ENCODE measurements around the gene GAS6.
A peak's percentile ranks its signal among the peaks of the same experiment; 100 is the strongest.
"Not testable (repeated sequence)": the region's sequence is repeated elsewhere in the genome, so short reads cannot be mapped to it uniquely, and the experiment has no call there.

The GAS6 gene

GRCh38 chr13:113877149-113877990 lies 13.5 kb upstream of the GAS6 start:
- H3K9ac ChIP-seq = no peak overlapping the region
- H3K27ac ChIP-seq = no peak overlapping the region
- H3K4me3 ChIP-seq = no peak overlapping the region
- no peaks in the 10 kb centered on the region for H3K36me3 ChIP-seq
- H3K9me3 ChIP-seq (replicated peaks in 1 of 11) = peaks cover 7 to 20% (median 12%) of the 10 kb centered on the region in 11 experiments; a peak in 14 of 22 replicates
- TF ChIP-seq Cebpa-rat (IDR thresholded peaks at IDR 0.05) = no peak
- H3K4me2 ChIP-seq = no peak overlapping the region
- peaks cover 0 to 8% (median 0%) of the 10 kb centered on the region in 11 experiments; a peak in 2 of 22 replicates for H3K27me3 ChIP-seq
- H3K4me1 ChIP-seq = peaks cover 18 to 51% (median 48%) of the 10 kb centered on the region in 10 experiments
- H4K20me1 ChIP-seq = no peaks in the 10 kb centered on the region; a peak in 1 of 22 replicates

GRCh38 chr13:113876346-113877148 lies 12.7 kb upstream of the GAS6 start:
- Histone ChIP-seq H3K9me3 (replicated peaks in 1 of 11) (peaks cover 7 to 20% (median 12%) of the 10 kb centered on the region in 11 experiments; a peak in 14 of 22 replicates), H3K4me3 (no peak overlapping the region), H3K4me1 (peaks cover 9 to 43% (median 39%) of the 10 kb centered on the region in 10 experiments), H3K36me3 (no peaks in the 10 kb centered on the region), H3K27ac (no peak overlapping the region), H3K27me3 (peaks cover 0 to 8% (median 0%) of the 10 kb centered on the region in 11 experiments; a peak in 2 of 22 replicates), H3K4me2 (no peak overlapping the region), H3K9ac (no peak overlapping the region), H4K20me1 (no peaks in the 10 kb centered on the region; a peak in 1 of 22 replicates)
- TF ChIP-seq Cebpa-rat (IDR thresholded peaks at IDR 0.05) = no peak

GRCh38 chr13:113875837-113876281 lies 12.0 kb upstream of the GAS6 start:
- TF ChIP-seq Cebpa-rat (IDR thresholded peaks at IDR 0.05) = no peak

GRCh38 chr13:113875429-113875815 lies 11.5 kb upstream of the GAS6 start:
- Histone ChIP-seq H3K27me3 (peaks cover 0 to 8% (median 0%) of the 10 kb centered on the region in 11 experiments; a peak in 2 of 22 replicates), H3K9me3 (replicated peaks in 1 of 11) (peaks cover 7 to 20% (median 12%) of the 10 kb centered on the region in 11 experiments; a peak in 14 of 22 replicates), H4K20me1 (no peaks in the 10 kb centered on the region; a peak in 1 of 22 replicates), H3K4me1 (peaks cover 0 to 32% (median 28%) of the 10 kb centered on the region in 10 experiments; a peak in 16 of 20 replicates), H3K36me3 (no peaks in the 10 kb centered on the region), H3K4me2 (peak overlapping the region in 9 of 11 experiments; percentile 10 to 83 (median 60); a peak in 15 of 22 replicates), H3K27ac (no peak overlapping the region), H3K9ac (no peak overlapping the region; a peak in 1 of 22 replicates), H3K4me3 (no peak overlapping the region)
- no peak for TF ChIP-seq Cebpa-rat (IDR thresholded peaks at IDR 0.05)

More at GRCh38 chr13:113875837-113876281, 12.0 kb upstream of the GAS6 start:
- Histone ChIP-seq H4K20me1 (no peaks in the 10 kb centered on the region; a peak in 1 of 22 replicates), H3K4me2 (peak overlapping the region in 9 of 11 experiments; percentile 10 to 83 (median 60); a peak in 15 of 22 replicates), H3K9ac (no peak overlapping the region), H3K27ac (no peak overlapping the region), H3K9me3 (replicated peaks in 1 of 11) (peaks cover 7 to 20% (median 12%) of the 10 kb centered on the region in 11 experiments; a peak in 14 of 22 replicates), H3K4me3 (no peak overlapping the region), H3K36me3 (no peaks in the 10 kb centered on the region), H3K4me1 (peaks cover 2 to 36% (median 32%) of the 10 kb centered on the region in 10 experiments), H3K27me3 (peaks cover 0 to 8% (median 0%) of the 10 kb centered on the region in 11 experiments; a peak in 2 of 22 replicates)

- Histone ChIP-seq H3K4me2 (peak overlapping the region in 9 of 11 experiments; percentile 10 to 83 (median 60); a peak in 15 of 22 replicates), H3K36me3 (no peaks in the 10 kb centered on the region), H3K9me3 (replicated peaks in 1 of 11) (peaks cover 7 to 20% (median 12%) of the 10 kb centered on the region in 11 experiments; a peak in 14 of 22 replicates), H3K27me3 (peaks cover 0 to 8% (median 0%) of the 10 kb centered on the region in 11 experiments; a peak in 2 of 22 replicates), H4K20me1 (no peaks in the 10 kb centered on the region; a peak in 1 of 22 replicates), H3K9ac (no peak overlapping the region; a peak in 1 of 22 replicates), H3K27ac (no peak overlapping the region), H3K4me3 (no peak overlapping the region), H3K4me1 (peaks cover under 1 to 26% (median 24%) of the 10 kb centered on the region in 10 experiments; a peak in 19 of 20 replicates)
- TF ChIP-seq Cebpa-rat (IDR thresholded peaks at IDR 0.05) = no peak
These were observed 10.9 kb upstream of the GAS6 start for GRCh38 chr13:113874579-113875428.

GRCh38 chr13:113874177-113874576 lies 10.3 kb upstream of the GAS6 start:
- peaks cover 0 to 8% (median 0%) of the 10 kb centered on the region in 11 experiments; a peak in 3 of 22 replicates for H3K27me3 ChIP-seq
- H3K4me3 ChIP-seq = no peak overlapping the region
- peaks cover 6 to 20% (median 18%) of the 10 kb centered on the region in 10 experiments; a peak in 19 of 20 replicates for H3K4me1 ChIP-seq
- TF ChIP-seq Cebpa-rat (IDR thresholded peaks at IDR 0.05) = no peak
- no peak overlapping the region for H3K9ac ChIP-seq
- no peak overlapping the region for H3K4me2 ChIP-seq
- H3K9me3 ChIP-seq (replicated peaks in 1 of 11) = peaks cover 7 to 20% (median 12%) of the 10 kb centered on the region in 11 experiments; a peak in 14 of 22 replicates
- no peak overlapping the region for H3K27ac ChIP-seq
- H3K36me3 ChIP-seq = no peaks in the 10 kb centered on the region
- no peaks in the 10 kb centered on the region; a peak in 1 of 22 replicates for H4K20me1 ChIP-seq

GRCh38 chr13:113869263-113869662 lies 5.4 kb upstream of the GAS6 start:
- no peak overlapping the region for H3K4me3 ChIP-seq
- peak overlapping the region in 1 of 11 experiments; percentile 56; a peak in 1 of 22 replicates for H3K4me2 ChIP-seq
- H3K36me3 ChIP-seq = no peaks in the 10 kb centered on the region
- 0 out of 22 replicates have a peak, but pooled peaks of 1 of the 11 experiments have one; percentile 16 for TF ChIP-seq Cebpa-rat (IDR thresholded peaks at IDR 0.05)
- peaks cover 4 to 17% (median 5%) of the 10 kb centered on the region in 10 experiments; a peak in 16 of 20 replicates for H3K4me1 ChIP-seq
- H3K27ac ChIP-seq = no peak overlapping the region
- H3K9me3 ChIP-seq (replicated peaks in 1 of 11) = peaks cover 17 to 34% (median 23%) of the 10 kb centered on the region in 11 experiments
- H3K27me3 ChIP-seq = peaks cover 21 to 35% (median 27%) of the 10 kb centered on the region in 11 experiments
- H4K20me1 ChIP-seq = peaks cover 0 to 5% (median 0%) of the 10 kb centered on the region in 11 experiments; a peak in 2 of 22 replicates
- H3K9ac ChIP-seq = no peak overlapping the region

- H3K9ac ChIP-seq, H3K4me3 ChIP-seq, H3K27ac ChIP-seq, H3K36me3 ChIP-seq, H3K4me2 ChIP-seq: not testable (repeated sequence)
- Histone ChIP-seq H4K20me1 (peaks cover 0 to 15% (median 0%) of the 10 kb centered on the region in 11 experiments; a peak in 4 of 22 replicates), H3K4me1 (peaks cover 14 to 20% (median 17%) of the 10 kb centered on the region in 10 experiments; a peak in 19 of 20 replicates), H3K9me3 (replicated peaks in 1 of 11) (peaks cover 9 to 22% (median 11%) of the 10 kb centered on the region in 11 experiments; a peak in 21 of 22 replicates), H3K27me3 (peaks cover 23 to 47% (median 41%) of the 10 kb centered on the region in 11 experiments)
These were observed 4.0 kb upstream of the GAS6 start for GRCh38 chr13:113867913-113868312.
